H9 (cell line): Measurements from ENCODE around the gene ZNF668. TPM values are rescaled to one million over a fixed set of nuclear protein-coding genes. Genes with fewer than 3 reads are reported as not detected.

Experiments used
- DNase-seq: peaks from one replicate; pipeline ENCODE4 v3.0.0-alpha.2; 2017
- H2AFZ ChIP-seq: one replicate; pipeline ENCODE4 v1.6.1; 2013; ENCODE audit warnings: mild to moderate bottlenecking, low read length, control low read depth, moderate library complexity
- H2AK5ac ChIP-seq: 2 replicates; pipeline ENCODE4 v1.6.1; 2013; ENCODE audit warnings: low read length, control low read depth, mixed read lengths; ENCODE audit not compliant: insufficient read length
- H2BK120ac ChIP-seq: one replicate; pipeline ENCODE4 v1.6.1; 2013; ENCODE audit warnings: low read depth, mild to moderate bottlenecking, low read length, control low read depth, inconsistent platforms; ENCODE audit not compliant: poor library complexity, severe bottlenecking
- H2BK12ac ChIP-seq: 2 replicates; pipeline ENCODE4 v1.6.1; 2013; ENCODE audit warnings: low read length, control low read depth, mixed read lengths, low read depth; ENCODE audit not compliant: insufficient read length
- H2BK15ac ChIP-seq: 2 replicates; pipeline ENCODE4 v1.6.1; 2013; ENCODE audit warnings: low read depth, low read length, control low read depth
- H2BK20ac ChIP-seq: one replicate; pipeline ENCODE4 v1.6.1; 2013; ENCODE audit warnings: low read depth, mild to moderate bottlenecking, low read length, control low read depth, inconsistent platforms; ENCODE audit not compliant: poor library complexity, severe bottlenecking
- H2BK5ac ChIP-seq: 2 replicates; pipeline ENCODE4 v1.6.1; 2013; ENCODE audit warnings: low read length, control low read depth, mixed read lengths; ENCODE audit not compliant: insufficient read length
- H3K14ac ChIP-seq: 2 replicates; pipeline ENCODE4 v1.6.1; 2013; ENCODE audit warnings: low read length, control low read depth; ENCODE audit not compliant: insufficient read depth
- H3K18ac ChIP-seq: 2 replicates; pipeline ENCODE4 v1.6.1; 2013; ENCODE audit warnings: low read depth, mild to moderate bottlenecking, mixed read lengths, low read length, control low read depth; ENCODE audit not compliant: insufficient read length
- H3K23ac ChIP-seq: 2 replicates; pipeline ENCODE4 v1.6.1; 2013; ENCODE audit warnings: low read length, control low read depth, mixed read lengths, low read depth; ENCODE audit not compliant: insufficient read length
- H3K23me2 ChIP-seq: 2 replicates; pipeline ENCODE4 v1.6.1; 2013; ENCODE audit warnings: low read depth, mild to moderate bottlenecking, mixed read lengths, low read length, control low read depth; ENCODE audit not compliant: insufficient read length, poor library complexity, severe bottlenecking
- H3K27ac ChIP-seq: 2 replicates; pipeline ENCODE4 v1.5.1; 2013; ENCODE audit warnings: low read length, control low read depth, mixed read lengths, low read depth; ENCODE audit not compliant: insufficient read length
- H3K27me3 ChIP-seq: 2 replicates; pipeline ENCODE4 v1.6.1; 2013; ENCODE audit warnings: low read length, control low read depth, inconsistent platforms; ENCODE audit not compliant: insufficient read depth
- H3K4ac ChIP-seq: 2 replicates; pipeline ENCODE4 v1.6.1; 2013; ENCODE audit warnings: low read depth, mild to moderate bottlenecking, control low read depth, inconsistent platforms, low read length, moderate library complexity
- H3K4me1 ChIP-seq: 2 replicates; pipeline ENCODE4 v1.6.1; 2013; ENCODE audit warnings: low read length, control low read depth, inconsistent platforms; ENCODE audit not compliant: insufficient read depth
- H3K4me2 ChIP-seq: 2 replicates; pipeline ENCODE4 v1.6.1; 2013; ENCODE audit warnings: low read length, control low read depth, mixed read lengths; ENCODE audit not compliant: insufficient read length, insufficient read depth
- H3K56ac ChIP-seq: 2 replicates; pipeline ENCODE4 v1.6.1; 2013; ENCODE audit warnings: low read depth, mild to moderate bottlenecking, mixed read lengths, low read length, control low read depth; ENCODE audit not compliant: insufficient read length
- H3K79me1 ChIP-seq: 2 replicates; pipeline ENCODE4 v1.6.1; 2013; ENCODE audit warnings: low read depth, mild to moderate bottlenecking, moderate library complexity, low read length, control low read depth, inconsistent platforms; ENCODE audit not compliant: insufficient read depth, poor library complexity, severe bottlenecking
- H3K79me2 ChIP-seq: 2 replicates; pipeline ENCODE4 v1.6.1; 2013; ENCODE audit warnings: low read length, control low read depth, inconsistent platforms; ENCODE audit not compliant: insufficient read depth
- H3K9ac ChIP-seq: 2 replicates; pipeline ENCODE4 v1.6.1; 2013; ENCODE audit warnings: low read length, control low read depth, mixed read lengths; ENCODE audit not compliant: insufficient read length; ENCODE audit errors: extremely low read depth
- H3K9me3 ChIP-seq: one replicate; pipeline ENCODE4 v1.6.1; 2013; ENCODE audit warnings: low read depth, low read length, inconsistent platforms; ENCODE audit not compliant: control insufficient read depth
- H3T11ph ChIP-seq: one replicate; pipeline ENCODE4 v1.6.1; 2013; ENCODE audit warnings: mild to moderate bottlenecking, low read length, control low read depth, inconsistent platforms
- H4K20me1 ChIP-seq: one replicate; pipeline ENCODE4 v1.6.1; 2013; ENCODE audit not compliant: control insufficient read depth, insufficient read length, insufficient read depth
- H4K5ac ChIP-seq: 2 replicates; pipeline ENCODE4 v1.6.1; 2013; ENCODE audit warnings: low read depth, mild to moderate bottlenecking, mixed read lengths, low read length, control low read depth; ENCODE audit not compliant: insufficient read length
- H4K8ac ChIP-seq: replicated peaks from 2 replicates; pipeline ENCODE4 v1.6.1; 2013; ENCODE audit warnings: low read length, control low read depth, mixed read lengths, low read depth; ENCODE audit not compliant: insufficient read length
- H4K91ac ChIP-seq: 2 replicates; pipeline ENCODE4 v1.6.1; 2013; ENCODE audit warnings: low read depth, mild to moderate bottlenecking, moderate library complexity, mixed read lengths, low read length, control low read depth; ENCODE audit not compliant: insufficient read length
- H3K27ac Mint-ChIP-seq, 3 experiments: 2 replicates in 2 of 3; 3 replicates in 1 of 3; pipeline ENCODE4 v1.8.0; 2020 to 2021; ENCODE audit warnings: mixed read lengths in 3 of 3, mild to moderate bottlenecking in 1 of 3, moderate library complexity in 1 of 3
- H3K27me3 Mint-ChIP-seq: 2 replicates; pipeline ENCODE4 v1.8.0; 2021; ENCODE audit warnings: low read depth, mild to moderate bottlenecking, moderate library complexity, mixed read lengths
- H3K36me3 Mint-ChIP-seq, 3 experiments: 2 replicates in 2 of 3; 3 replicates in 1 of 3; pipeline ENCODE4 v1.8.0; 2020 to 2021; ENCODE audit warnings: low read depth in 3 of 3, mixed read lengths in 3 of 3; ENCODE audit not compliant: insufficient read depth in 1 of 3
- H3K4me1 Mint-ChIP-seq, 2 experiments: 2 replicates each; pipeline ENCODE4 v1.8.0; 2020; ENCODE audit warnings: mixed read lengths in 2 of 2
- H3K4me3 Mint-ChIP-seq, 2 experiments: 2 replicates in 1 of 2; 3 replicates in 1 of 2; pipeline ENCODE4 v1.8.0; 2020 to 2021; ENCODE audit warnings: mild to moderate bottlenecking in 2 of 2, mixed read lengths in 2 of 2, moderate library complexity in 1 of 2
- H3K9me3 Mint-ChIP-seq, 2 experiments: 2 replicates in 1 of 2; 3 replicates in 1 of 2; pipeline ENCODE4 v1.8.0; 2020; ENCODE audit warnings: mild to moderate bottlenecking in 2 of 2, mixed read lengths in 2 of 2, moderate library complexity in 1 of 2
- CTCF ChIP-seq: fragments of 200-600 bp; sonication (generic); conservative IDR thresholded peaks from 3 replicates; pipeline ENCODE4 v1.8.0; 2021; ENCODE audit warnings: antibody characterized with exemption, mild to moderate bottlenecking
- WGBS: extraction: QIAGEN DNeasy Blood & Tissue Kit; methylation state at CpG from one replicate; pipeline ENCODE4 v1.1.7; 2013; ENCODE audit warnings: missing lambda C conversion rate, low lambda C conversion rate, mixed read lengths; ENCODE audit not compliant: insufficient read length; ENCODE audit errors: extremely low coverage; 5-methylcytosine and 5-hydroxymethylcytosine counted together
- total RNA-seq: library from RNA; stranded (reverse); gene quantifications from 2 replicates; pipeline ENCODE4 v1.2.1, GENCODE V29; 2021

The ZNF668 gene
- total RNA-seq, 1 experiment from 2014 or later = 18.6 TPM

DNA sequence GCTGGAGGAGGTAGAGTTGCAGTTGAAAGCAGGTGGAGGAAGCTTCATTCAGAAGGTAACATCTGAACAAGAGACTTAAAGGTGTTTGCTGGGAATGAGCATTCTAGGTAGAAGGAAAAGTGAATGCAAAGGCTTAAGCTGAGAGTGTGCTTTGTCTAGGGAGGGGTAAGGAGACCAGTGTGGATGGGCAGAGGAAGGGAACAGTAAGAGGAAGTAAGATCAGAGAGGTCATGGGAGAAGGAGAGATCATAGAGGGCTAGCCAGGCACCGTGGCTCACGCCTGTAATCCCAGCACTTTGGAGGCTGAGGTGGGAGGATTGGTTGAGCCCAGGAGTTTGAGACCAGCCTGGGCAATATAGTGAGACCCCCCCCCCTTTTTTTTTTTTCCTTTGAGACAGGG, 37.3 kb downstream of the ZNF668 start:
- Histone ChIP-seq H3K79me2 (no peaks in the 10 kb centered on the region), H2BK15ac (no peak overlapping the region), H4K8ac (no peak overlapping the region), H3K9ac (no peak overlapping the region), H4K20me1 (peaks cover 5% of the 10 kb centered on the region), H4K5ac (no peak overlapping the region), H3T11ph (no peak overlapping the region), H3K23me2 (peaks cover 17% of the 10 kb centered on the region), H3K14ac (no peak overlapping the region), H2BK20ac (no peak overlapping the region), H3K27me3 (no peaks in the 10 kb centered on the region), H2BK120ac (no peak overlapping the region), H2AK5ac (no peak overlapping the region), H2BK5ac (no peak overlapping the region), H2AFZ (no peak overlapping the region), H3K4me2 (no peak overlapping the region), H3K18ac (no peak overlapping the region), H3K56ac (no peak overlapping the region), H3K79me1 (no peaks in the 10 kb centered on the region), H4K91ac (no peak overlapping the region), H2BK12ac (no peak overlapping the region), H3K27ac (no peak overlapping the region), H3K4ac (no peak overlapping the region), H3K23ac (no peak overlapping the region), H3K9me3 (no peaks in the 10 kb centered on the region), H3K4me1 (no peaks in the 10 kb centered on the region)
- Mint-ChIP-seq H3K36me3 (peaks cover 0 to 13% (median 2%) of the 10 kb centered on the region in 3 experiments; a peak in 3 of 7 replicates), H3K4me1 (peaks cover 7 to 13% of the 10 kb centered on the region in 2 experiments; a peak in 3 of 4 replicates), H3K4me3 (no peak overlapping the region), H3K27ac (0 out of 7 replicates have a peak overlapping the region, but pooled peaks of 1 of the 3 experiments have one; percentile 10), H3K27me3 (no peaks in the 10 kb centered on the region), H3K9me3 (no peaks in the 10 kb centered on the region)
- WGBS = no CpG with 5 or more reads among the region's 2 CpGs
- no peak for TF ChIP-seq CTCF
- no peak for DNase-seq
